ENCODE results near the gene COPS8.

COPS8 gene

DNA sequence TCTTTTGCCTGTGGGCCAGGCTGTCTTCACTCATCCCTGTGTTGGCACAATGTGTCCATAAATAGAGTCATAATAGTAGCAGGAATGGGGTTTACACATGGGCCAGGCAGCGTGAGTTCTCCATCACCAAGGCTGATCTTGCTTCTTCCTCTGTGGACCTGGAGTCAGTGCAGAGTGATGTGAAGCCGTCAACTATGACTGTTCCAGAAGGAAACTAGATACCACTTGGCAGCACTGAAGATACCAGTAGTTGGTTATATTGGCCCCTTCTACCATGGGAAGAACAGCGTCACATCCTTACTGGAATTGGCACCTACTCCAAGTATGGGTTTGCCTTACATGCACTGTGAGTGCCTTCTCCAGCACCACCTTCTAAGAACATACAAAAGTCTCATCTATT lies 30.2 kb downstream of the COPS8 start:
- TF ChIP-seq, protein P1, sequence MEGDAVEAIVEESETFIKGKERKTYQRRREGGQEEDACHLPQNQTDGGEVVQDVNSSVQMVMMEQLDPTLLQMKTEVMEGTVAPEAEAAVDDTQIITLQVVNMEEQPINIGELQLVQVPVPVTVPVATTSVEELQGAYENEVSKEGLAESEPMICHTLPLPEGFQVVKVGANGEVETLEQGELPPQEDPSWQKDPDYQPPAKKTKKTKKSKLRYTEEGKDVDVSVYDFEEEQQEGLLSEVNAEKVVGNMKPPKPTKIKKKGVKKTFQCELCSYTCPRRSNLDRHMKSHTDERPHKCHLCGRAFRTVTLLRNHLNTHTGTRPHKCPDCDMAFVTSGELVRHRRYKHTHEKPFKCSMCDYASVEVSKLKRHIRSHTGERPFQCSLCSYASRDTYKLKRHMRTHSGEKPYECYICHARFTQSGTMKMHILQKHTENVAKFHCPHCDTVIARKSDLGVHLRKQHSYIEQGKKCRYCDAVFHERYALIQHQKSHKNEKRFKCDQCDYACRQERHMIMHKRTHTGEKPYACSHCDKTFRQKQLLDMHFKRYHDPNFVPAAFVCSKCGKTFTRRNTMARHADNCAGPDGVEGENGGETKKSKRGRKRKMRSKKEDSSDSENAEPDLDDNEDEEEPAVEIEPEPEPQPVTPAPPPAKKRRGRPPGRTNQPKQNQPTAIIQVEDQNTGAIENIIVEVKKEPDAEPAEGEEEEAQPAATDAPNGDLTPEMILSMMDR (IDR thresholded peaks at IDR 0.05; ENCODE audit: low read depth, low read length), result no peak
- H3K4me3 ChIP-seq (ENCODE audit: low read depth, low read length), result no peak overlapping the region

DNA sequence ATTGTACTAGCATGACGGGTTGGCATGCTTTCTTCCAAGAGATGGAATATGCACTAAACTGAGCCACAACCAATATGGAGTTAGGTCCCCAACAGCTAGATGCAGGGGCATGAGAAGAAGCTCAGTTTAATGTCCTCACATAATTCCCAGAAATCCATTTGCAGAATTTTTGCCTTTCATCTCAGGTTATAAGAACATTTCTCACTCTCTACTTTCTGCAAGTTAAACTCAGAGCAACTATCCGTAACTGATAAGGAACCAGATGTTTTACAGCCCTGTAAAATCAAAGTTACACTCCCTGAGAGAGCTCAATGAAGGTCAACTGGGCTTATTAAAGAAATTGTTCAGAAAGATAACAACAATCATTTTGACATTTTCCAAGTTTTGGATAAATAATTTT lies 30.7 kb downstream of the COPS8 start:
- no peak overlapping the region for H3K4me3 ChIP-seq (ENCODE audit: low read depth, low read length)
- TF ChIP-seq, protein P1 (IDR thresholded peaks at IDR 0.05; ENCODE audit: low read depth, low read length), result no peak

DNA sequence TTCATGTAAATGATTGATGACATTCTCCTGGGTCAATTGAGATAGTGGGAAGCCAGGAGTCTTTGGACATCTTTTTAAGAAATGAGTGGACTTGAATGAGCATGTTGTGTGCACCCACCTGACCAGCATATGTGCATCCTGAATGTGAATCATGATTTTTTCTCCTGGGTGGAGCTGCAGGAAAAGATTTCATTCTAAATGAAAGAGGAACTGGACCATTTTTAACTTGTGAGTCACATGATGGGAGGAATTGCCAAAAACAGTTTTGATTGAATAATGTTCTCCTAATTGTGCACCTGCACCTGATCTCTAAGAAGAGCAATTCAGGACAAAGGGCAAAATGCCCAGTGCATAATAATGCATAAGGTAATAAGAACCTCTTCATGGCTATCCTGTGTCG lies 32.3 kb downstream of the COPS8 start:
- TF ChIP-seq, protein P1 (IDR thresholded peaks at IDR 0.05; ENCODE audit: low read depth, low read length), result no peak
- no peak overlapping the region for H3K4me3 ChIP-seq (ENCODE audit: low read depth, low read length)

DNA sequence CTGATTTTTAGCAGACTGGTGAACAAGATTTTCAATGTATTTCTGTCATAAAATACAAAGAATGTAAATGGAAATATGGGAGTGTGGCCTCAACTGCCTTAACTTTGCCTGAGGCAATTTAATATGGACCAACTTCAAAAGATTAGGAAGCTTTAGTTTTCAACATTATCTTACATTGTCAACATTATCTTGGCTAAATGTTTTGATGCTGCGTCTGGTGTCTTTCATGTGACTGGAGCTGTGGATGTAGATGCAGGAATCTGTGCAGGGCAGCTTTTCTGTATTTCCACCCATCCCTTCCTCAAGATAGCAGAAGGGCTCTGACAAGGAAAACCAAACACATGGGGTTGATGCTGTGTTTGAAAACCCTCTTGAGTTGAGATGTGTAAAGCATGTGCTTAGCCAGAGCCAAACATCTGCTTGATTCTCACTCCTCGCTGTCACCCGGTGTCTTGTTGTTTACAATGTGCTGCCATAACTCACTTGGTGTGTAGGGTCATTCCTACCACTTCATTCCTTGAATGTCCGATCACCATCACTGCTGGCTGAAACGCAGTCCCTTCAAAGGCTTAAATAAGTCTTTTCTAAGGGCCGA lies 33.0 kb downstream of the COPS8 start:
- TF ChIP-seq, protein P1 (IDR thresholded peaks at IDR 0.05; ENCODE audit: low read depth, low read length), result no peak
- no peak overlapping the region for H3K4me3 ChIP-seq (ENCODE audit: low read depth, low read length)

DNA sequence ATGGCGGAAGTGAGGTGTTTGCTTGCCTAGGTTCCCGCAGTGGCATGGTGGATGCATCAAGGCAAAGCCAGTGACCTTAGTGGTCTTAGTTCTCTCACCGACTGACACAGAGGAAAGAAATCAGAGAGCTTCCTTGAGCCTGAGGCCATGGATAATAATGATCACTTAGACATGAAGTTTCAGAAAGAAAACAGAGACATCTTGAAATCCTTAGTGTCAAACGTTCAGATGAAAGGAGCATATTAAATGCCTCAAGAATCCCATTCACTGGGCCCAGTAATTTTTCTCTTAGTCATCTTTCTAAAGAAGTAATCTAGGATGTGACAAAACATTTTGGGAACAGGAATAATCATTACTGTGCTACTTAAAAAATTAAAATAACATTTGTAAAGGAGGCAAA lies 35.2 kb downstream of the COPS8 start:
- H3K4me3 ChIP-seq (ENCODE audit: low read depth, low read length), result no peak overlapping the region
- TF ChIP-seq, protein P1 (IDR thresholded peaks at IDR 0.05; ENCODE audit: low read depth, low read length), result no peak

DNA sequence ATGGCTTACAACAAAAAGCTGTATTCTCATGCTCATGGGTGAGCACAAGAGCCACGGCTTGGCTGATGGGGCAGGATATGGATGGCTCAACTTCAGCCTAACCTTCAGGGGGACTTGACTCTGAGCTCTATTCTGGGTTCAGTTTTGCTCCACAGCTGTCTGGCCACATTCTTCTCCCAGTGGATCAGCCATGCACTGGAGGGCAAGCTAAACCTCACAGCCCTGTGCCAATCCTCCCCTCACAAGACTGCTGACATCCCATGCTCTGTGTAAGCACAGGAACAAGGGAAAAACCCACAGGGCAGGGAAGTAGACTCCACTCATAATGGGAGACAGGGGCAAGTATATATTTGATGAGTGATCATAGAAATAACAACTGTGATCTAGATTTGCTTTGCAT lies 35.6 kb downstream of the COPS8 start:
- H3K4me3 ChIP-seq (ENCODE audit: low read depth, low read length), result no peak overlapping the region
- TF ChIP-seq, protein P1 (IDR thresholded peaks at IDR 0.05; ENCODE audit: low read depth, low read length), result no peak

DNA sequence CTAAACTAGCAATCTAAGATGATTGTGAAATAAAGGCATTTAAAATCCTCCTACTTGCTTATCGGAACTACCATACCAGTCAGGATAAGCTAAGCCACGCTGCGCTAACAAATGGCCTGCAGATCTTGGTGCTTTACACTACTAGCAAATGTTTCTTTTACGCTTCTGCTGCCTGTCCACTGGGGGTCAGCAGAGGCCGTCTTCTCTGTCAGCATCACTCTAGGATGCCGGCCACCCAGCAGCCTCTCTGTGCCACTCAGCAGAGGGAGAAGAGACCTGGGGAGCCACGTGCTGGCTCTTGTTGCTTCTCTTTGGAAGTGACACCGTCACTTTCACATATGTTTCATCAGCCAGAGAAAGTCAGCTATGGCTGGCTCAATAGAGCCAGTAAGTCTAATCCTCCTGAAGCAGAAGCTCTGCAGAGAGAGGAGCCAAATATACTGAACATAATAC lies 36.6 kb downstream of the COPS8 start:
- H3K4me3 ChIP-seq (ENCODE audit: low read depth, low read length), result no peak overlapping the region
- TF ChIP-seq, protein P1 (IDR thresholded peaks at IDR 0.05; ENCODE audit: low read depth, low read length), result 0 out of 2 replicates have a peak, but pooled peaks have one; percentile 11

Measured in WI38 (cell line).